Epithelial cell of proximal tubule (primary cell): ENCODE data around the gene TMEM30B. TPM values are rescaled to one million over a fixed set of nuclear protein-coding genes. Genes with fewer than 3 reads are reported as not detected.

ENCODE experiments used
- DNase-seq: peaks from one replicate; pipeline ENCODE4 v3.0.0-alpha.2; 2011; ENCODE audit warnings: low read depth
- H3K4me3 ChIP-seq: 2 replicates; pipeline ENCODE4 v1.5.1; 2011; ENCODE audit warnings: low read depth, mild to moderate bottlenecking, low read length
- CTCF ChIP-seq: conservative IDR thresholded peaks from 2 replicates; pipeline ENCODE4 v1.5.1; 2012; ENCODE audit warnings: low read depth, mild to moderate bottlenecking, low read length
- total RNA-seq: library from RNA; depleted of rRNA; stranded (reverse); fragments of >200 nt; gene quantifications from 2 replicates; pipeline ENCODE4 v1.2.3, GENCODE V29; 2015

Gene TMEM30B
- total RNA-seq, 1 donor from 2014 or later, result 3.1 TPM

GRCh38 chr14:61266891-61267740, 14.0 kb downstream of the TMEM30B start:
- no peak for TF ChIP-seq CTCF
- no peak for DNase-seq
- H3K4me3 ChIP-seq, result no peak overlapping the region

GRCh38 chr14:61266436-61266835, 14.7 kb downstream of the TMEM30B start:
- no peak overlapping the region for H3K4me3 ChIP-seq
- DNase-seq, result no peak
- no peak for TF ChIP-seq CTCF

- DNase-seq, result no peak
- H3K4me3 ChIP-seq, result no peak overlapping the region
- TF ChIP-seq CTCF, result no peak
Observed at GRCh38 chr14:61264651-61265050, 16.5 kb downstream of the TMEM30B start.

- no peak overlapping the region for H3K4me3 ChIP-seq
- TF ChIP-seq CTCF, result no peak
- DNase-seq, result no peak
Observed at GRCh38 chr14:61264010-61264571, 17.0 kb downstream of the TMEM30B start.

GRCh38 chr14:61262082-61262481, 19.1 kb downstream of the TMEM30B start:
- no peak for TF ChIP-seq CTCF
- H3K4me3 ChIP-seq, result no peak overlapping the region
- no peak for DNase-seq

- no peak for TF ChIP-seq CTCF
- no peak overlapping the region for H3K4me3 ChIP-seq
- DNase-seq, result no peak
Observed at GRCh38 chr14:61260939-61261776, 20.0 kb downstream of the TMEM30B start.
